GM18909 (cell line): Measurements from ENCODE around the gene PPP3CA.

Source experiments
- ATAC-seq: cut with Tn5 transposase; IDR thresholded peaks from one replicate; pipeline ENCODE4 v1.9.1; 2021; ENCODE audit warnings: mild to moderate bottlenecking; ENCODE audit not compliant: unreplicated experiment, poor library complexity

Gene PPP3CA

DNA sequence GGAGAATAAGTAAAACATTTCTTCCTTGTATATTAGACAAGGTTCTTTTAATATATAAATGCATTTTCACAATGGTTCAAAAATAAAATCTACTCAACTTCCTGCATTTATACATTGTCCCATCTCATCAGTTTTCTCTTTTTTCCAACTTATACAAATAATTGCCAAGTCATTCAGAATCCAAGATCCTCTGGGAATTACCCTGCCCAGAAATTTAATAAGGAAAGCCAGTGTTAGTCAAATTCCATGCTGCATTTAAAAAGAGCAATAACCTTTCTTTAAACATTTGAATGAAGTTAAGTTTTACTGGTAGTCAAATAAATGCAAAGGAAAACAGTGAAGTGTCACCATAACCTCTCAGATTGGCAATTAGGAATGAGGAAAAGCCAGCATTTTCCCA, 357.9 kb downstream of the PPP3CA start:
- no peak for ATAC-seq

DNA sequence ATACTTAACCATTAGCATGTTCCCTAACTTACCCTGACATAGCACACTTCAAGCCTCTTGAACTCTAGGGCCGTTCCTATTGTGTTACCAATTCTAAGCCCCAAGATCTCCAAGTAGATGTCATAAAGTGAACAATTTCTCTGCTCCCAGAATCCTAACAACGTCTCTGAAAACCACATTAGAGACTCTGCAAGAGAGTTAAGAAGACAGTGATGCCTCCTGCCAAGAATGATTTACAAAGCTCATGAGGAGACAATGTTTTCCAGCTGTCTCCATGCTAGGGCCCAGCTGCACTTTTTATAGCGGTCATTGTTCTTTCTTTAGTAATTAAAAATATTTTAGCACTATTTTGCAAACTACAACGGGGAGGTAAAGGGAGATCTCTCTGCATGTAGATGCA, 358.4 kb downstream of the PPP3CA start:
- ATAC-seq: no peak

DNA sequence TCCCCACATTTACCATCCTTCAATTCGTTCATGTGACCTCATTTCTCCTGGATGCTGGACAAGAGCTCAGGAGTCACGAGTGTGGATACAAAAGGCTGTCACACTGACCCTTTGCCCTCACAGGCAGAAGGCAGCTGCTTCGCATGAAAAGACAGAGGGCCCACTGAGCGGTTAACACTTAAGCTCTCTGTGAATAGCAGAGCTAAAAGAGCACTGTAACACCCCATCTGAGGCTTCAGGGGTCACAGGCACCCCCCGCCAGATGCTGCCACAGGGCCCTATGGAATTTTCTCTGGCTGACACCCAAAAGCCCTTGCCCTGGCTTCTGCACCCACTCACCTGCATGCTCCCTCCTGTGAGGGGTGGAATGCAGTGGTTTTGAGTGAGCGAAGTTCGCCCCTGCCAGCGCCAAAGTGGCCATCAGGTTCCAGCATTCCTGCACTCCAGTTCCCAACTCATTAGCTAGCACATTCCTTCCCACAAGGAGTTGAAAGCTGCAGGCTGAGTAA, 360.9 kb downstream of the PPP3CA start:
- ATAC-seq: no peak

DNA sequence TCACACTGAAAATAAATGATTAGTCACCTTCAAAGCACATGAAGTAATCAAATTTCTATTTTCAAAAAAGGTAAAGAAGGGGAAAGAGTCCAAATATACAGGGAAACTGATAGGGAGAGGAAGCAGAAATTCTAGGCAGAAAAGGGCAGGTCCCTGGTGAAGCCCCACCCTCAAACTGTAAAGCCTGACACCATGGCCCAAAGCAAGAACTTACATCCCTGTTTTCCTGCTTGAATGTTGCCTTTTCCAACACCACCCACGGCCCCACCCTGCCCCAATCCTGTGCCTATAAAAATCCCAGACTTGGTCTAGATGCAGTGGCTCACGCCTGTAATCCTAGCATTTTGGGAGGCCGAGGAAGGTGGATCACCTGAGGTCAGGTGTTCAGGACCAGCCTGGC, 361.8 kb downstream of the PPP3CA start:
- ATAC-seq: no peak

DNA sequence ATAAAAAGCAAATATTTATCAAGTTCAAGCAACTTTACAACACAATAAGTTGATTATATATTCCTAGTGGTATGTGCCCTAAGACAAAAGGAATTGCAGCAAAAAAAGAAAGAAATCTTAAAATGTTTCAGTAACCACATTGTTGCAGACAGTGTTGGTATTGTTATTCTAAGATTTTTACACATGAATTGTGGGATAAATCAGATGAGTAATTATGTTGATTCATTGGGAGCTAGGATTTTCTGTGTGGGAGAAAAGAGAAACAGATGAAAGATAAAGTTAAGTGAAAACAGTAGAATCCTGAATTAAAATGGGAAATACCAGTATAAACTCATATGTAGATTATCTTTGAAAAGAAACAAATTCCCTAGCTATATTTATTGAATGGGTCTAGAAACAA, 362.4 kb downstream of the PPP3CA start:
- ATAC-seq: no peak

DNA sequence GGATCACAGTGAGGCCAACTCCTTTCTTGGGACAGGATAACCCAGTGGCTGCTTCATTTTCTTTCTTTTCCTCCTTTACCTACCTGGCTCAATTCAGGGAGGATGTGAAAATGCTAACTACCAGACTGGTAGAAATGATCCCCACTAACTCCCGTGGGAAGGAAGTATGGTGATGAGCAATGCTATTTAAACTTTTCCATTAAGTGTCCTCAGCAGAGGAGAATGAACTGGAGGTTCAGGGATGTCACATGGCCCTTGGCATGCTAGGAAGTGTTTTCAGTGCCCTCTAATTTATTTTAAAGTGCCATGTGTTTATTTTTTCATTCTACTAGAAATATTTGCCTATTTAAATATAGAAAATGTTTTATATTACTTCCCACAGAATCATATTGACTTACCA, 363.9 kb downstream of the PPP3CA start:
- ATAC-seq: no peak

DNA sequence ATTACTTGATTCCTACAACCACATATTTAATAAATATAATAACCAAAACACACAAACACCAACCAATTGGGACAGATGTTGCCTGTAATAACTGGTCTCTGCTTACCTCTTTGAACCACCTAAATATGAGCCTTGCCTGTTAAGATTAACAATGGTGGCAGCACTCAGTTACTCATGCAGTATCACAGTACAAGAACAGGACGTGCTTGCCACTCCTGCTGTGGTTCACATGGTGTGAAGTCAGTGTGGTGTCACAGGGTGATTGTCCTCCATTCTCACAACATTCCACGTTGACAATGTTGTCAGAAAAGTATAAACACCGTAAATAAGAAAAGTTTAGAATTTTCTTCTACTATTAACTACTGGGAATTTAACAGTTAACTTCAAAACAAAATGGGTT, 365.0 kb downstream of the PPP3CA start:
- no peak for ATAC-seq

DNA sequence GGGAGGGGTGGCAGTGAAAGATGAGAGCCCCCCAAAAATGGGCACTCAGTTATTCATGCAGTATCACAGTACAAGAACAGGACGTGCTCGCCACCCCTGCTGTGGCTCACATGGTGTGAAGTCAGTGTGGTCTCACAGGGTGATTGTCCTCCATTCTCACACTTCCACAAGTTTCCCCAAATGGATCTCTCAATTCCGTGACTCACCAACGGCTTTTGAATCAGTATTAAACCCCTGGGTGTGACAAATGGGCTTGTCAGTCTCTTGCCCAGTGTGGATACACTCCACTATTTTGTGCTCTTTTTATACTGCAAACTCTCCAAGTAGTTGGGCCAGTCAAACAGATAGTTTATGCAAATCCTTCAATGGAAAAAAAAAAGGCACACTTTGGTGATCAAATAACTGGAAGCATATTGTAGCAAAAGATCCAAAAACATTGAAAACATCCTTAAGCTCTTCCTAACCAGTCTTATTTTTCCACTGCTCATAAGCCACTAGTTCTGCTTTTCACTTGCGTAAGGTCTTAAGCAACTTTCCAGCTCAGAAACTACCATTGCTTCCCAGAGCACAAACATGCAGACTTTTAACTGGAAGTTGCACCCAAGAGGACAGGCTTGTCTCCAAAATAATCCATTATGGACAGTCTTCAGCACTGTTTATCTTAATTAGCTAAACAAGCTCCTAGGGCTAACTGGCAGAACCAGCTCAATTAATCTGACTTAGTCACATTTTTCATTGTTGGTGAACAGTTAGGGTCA, 365.7 kb downstream of the PPP3CA start:
- no peak for ATAC-seq

DNA sequence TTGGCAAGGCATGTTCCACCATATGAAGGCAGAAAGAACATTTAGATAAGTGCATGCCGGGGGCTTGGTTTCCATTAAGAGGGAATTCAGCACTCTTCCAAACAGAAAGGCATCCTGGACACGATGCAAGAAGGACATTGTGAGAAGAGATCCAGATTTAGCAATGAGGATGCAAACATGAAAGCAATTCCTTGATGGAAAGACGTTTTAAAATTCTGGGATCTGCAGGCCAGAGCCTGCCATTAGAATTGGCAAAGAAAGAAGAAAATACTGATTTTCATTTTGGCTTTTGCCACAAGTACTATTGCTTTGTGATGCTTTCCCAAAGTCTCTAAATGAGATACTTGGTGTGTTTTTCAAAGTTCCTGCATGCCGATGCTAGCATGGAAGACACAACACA, 367.6 kb downstream of the PPP3CA start:
- ATAC-seq: no peak

DNA sequence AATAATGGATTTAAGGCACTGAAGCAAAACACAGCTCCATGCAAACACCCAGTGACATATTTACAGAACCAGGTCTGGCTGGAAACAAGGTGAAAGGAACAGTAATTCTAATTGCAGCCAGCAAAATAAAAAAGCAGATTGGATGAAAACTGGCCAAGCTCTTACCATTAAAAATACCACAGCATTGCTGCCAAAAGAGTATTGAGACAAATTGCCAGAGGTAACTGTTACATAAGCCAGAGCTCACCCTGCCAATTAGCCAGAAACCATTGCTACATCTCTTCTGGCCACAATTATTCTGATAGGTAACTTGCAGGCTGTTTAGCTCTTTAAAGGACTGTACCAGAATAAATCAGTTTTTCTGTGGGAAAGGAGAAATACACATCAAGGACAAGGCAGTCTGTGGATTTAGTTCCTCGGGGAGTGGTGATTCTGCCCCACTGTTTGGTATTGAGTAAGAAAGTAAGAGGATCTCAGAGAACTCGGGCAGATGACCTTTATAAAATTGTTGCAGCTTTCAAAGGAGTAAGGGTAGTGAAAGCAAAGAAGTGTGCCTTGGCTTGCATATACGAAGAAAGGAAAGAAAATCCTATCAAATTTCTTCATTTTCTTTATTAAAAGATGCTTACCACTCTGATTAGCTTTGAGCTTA, 369.5 kb downstream of the PPP3CA start:
- no peak for ATAC-seq

DNA sequence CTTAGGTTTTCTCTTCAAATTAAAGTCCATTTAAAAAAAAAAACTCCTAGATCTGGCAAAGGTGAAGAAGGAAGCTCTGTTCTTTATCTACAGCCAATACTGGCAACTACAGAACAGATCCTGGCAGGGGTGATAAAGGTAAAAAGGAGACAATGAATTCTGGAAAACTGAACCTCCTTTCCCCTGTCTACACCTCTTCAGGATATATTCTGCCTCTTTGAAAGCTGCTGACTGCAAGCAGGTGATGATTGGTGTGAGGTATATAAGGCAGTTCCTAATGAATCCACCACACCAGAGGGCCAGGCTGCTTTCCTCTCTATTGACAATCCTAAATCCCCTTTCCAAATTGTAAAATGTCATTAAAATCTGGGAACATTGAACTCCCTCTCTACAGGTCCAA, 370.1 kb downstream of the PPP3CA start:
- ATAC-seq: no peak
